GM12878 (cell line): ENCODE results near the gene A3GALT2. TPM values are rescaled to one million over a fixed set of nuclear protein-coding genes. Genes with fewer than 3 reads are reported as not detected.

Experiments
- ATAC-seq: fragments of 200-7000 bp; cut with Tn5 transposase; 3 replicates; pipeline ENCODE4 v1.9.1; 2020; ENCODE audit warnings: mild to moderate bottlenecking, moderate library complexity
- BruUV-seq: library from RNA; stranded (reverse); fragments of 400-500 nt; replicated peaks from 2 replicates; lab custom pipeline; 2021; lab: Mats Ljungman, UMichigan
- CTCF ChIA-PET: fragments of 300-600 bp; sonication (Branson Sonifier 250); formaldehyde crosslinking; extraction: SDS; loops from one replicate; lab custom pipeline; 2021; ENCODE audit warnings: inconsistent platforms; lab: Yijun Ruan, JAX
- POLR2A ChIA-PET: fragments of 350-600 bp; formaldehyde crosslinking; extraction: SDS; loops from one replicate; lab custom pipeline; 2021; ENCODE audit warnings: inconsistent platforms; lab: Charles Lee
- RAD21 ChIA-PET: fragments of 300-600 bp; sonication (Branson Sonifier 250); formaldehyde crosslinking; loops from one replicate; lab custom pipeline; 2023; ENCODE audit warnings: antibody characterized with exemption; ENCODE audit not compliant: unreplicated experiment; lab: Charles Lee
- SMC1A ChIA-PET: fragments of 300-600 bp; sonication (Branson Sonifier 250); formaldehyde crosslinking; loops from one replicate; lab custom pipeline; 2023; ENCODE audit not compliant: unreplicated experiment, uncharacterized antibody; lab: Charles Lee
- DNase-seq: peaks from one replicate; pipeline ENCODE4 v3.0.0-alpha.2; 2011; ENCODE audit warnings: low read depth, low spot score
- FAIRE-seq: peaks from 3 replicates; lab custom pipeline; 2011; peaks lifted over from hg19 to GRCh38; lab: Jason Lieb, UNC
- H2AFZ ChIP-seq: 2 replicates; pipeline ENCODE4 v1.6.0; 2011; ENCODE audit warnings: low read depth, low read length, control low read depth; ENCODE audit not compliant: control insufficient read depth
- H3K27ac ChIP-seq: 2 replicates; pipeline ENCODE4 v1.5.1; 2011; ENCODE audit warnings: control low read depth; ENCODE audit not compliant: control insufficient read depth, insufficient read depth
- H3K27me3 ChIP-seq, 2 experiments: replicated peaks in 1 of 2; 2 replicates each; pipeline versions ENCODE4 v1.6.0 to v1.6.1; 2011; ENCODE audit warnings: low read length in 1 of 2; ENCODE audit not compliant: control insufficient read depth in 2 of 2, insufficient read depth in 2 of 2
- H3K36me3 ChIP-seq, 2 experiments: 2 replicates each; pipeline ENCODE4 v1.5.1; 2011; ENCODE audit warnings: low read length in 1 of 2; ENCODE audit not compliant: control insufficient read depth in 2 of 2, insufficient read depth in 2 of 2
- H3K4me1 ChIP-seq: 2 replicates; pipeline ENCODE4 v1.6.1; 2011; ENCODE audit warnings: mild to moderate bottlenecking, low read length, moderate library complexity, mixed read lengths; ENCODE audit not compliant: control insufficient read depth, insufficient read depth
- H3K4me2 ChIP-seq: 2 replicates; pipeline ENCODE4 v1.6.0; 2011; ENCODE audit warnings: control low read depth; ENCODE audit not compliant: control insufficient read depth, insufficient read depth
- H3K4me3 ChIP-seq: fragments of 200-600 bp; sonication (generic); 2 replicates; pipeline ENCODE4 v1.5.1; 2016
- H3K79me2 ChIP-seq: 2 replicates; pipeline ENCODE4 v1.6.0; 2011; ENCODE audit warnings: low read length; ENCODE audit not compliant: control insufficient read depth, insufficient read depth
- H3K9ac ChIP-seq: 2 replicates; pipeline ENCODE4 v1.8.0; 2011; ENCODE audit warnings: low read length, control low read depth, mixed read lengths; ENCODE audit not compliant: control insufficient read depth, insufficient read depth
- H3K9me3 ChIP-seq: replicated peaks from 3 replicates; pipeline ENCODE4 v1.5.1; 2011; ENCODE audit warnings: mild to moderate bottlenecking, low read length; ENCODE audit not compliant: control insufficient read depth, insufficient read depth
- H4K20me1 ChIP-seq: 2 replicates; pipeline ENCODE4 v1.6.0; 2011; ENCODE audit not compliant: control insufficient read depth, insufficient read depth
- ASH2L ChIP-seq: fragments of 300-600, 200-600 bp; sonication (generic); IDR thresholded peaks from 2 replicates; pipeline ENCODE4 v1.6.1; 2017; ENCODE audit warnings: low read depth, mild to moderate bottlenecking, borderline replicate concordance
- BMI1 ChIP-seq: fragments of 450-650 bp; IDR thresholded peaks from 2 replicates; pipeline ENCODE4 v1.6.1; 2016; ENCODE audit warnings: mild to moderate bottlenecking, moderate library complexity, borderline replicate concordance
- E2F8 ChIP-seq: fragments of 450-650 bp; IDR thresholded peaks from 2 replicates; pipeline ENCODE4 v1.6.1; 2018; ENCODE audit warnings: mild to moderate bottlenecking, low read depth, moderate library complexity; ENCODE audit not compliant: partially characterized antibody
- EED ChIP-seq: sonication (generic); IDR thresholded peaks from 2 replicates; pipeline ENCODE4 v1.6.1; 2016; ENCODE audit warnings: antibody characterized with exemption, low read depth
- EGR1 ChIP-seq, 2 experiments: IDR thresholded peaks; 1 replicate in 1 of 2; 2 replicates in 1 of 2; pipeline ENCODE4 v1.6.1; 2011 to 2012; ENCODE audit warnings: low read depth in 2 of 2, low read length in 2 of 2, borderline replicate concordance in 1 of 2, mild to moderate bottlenecking in 1 of 2, moderate library complexity in 1 of 2
- IKZF2 ChIP-seq, 2 experiments: fragments of 450-650 bp; IDR thresholded peaks; 2 replicates each; pipeline ENCODE4 v1.6.1; 2017; ENCODE audit warnings: mild to moderate bottlenecking in 2 of 2, moderate library complexity in 2 of 2
- MAX ChIP-seq: IDR thresholded peaks from 2 replicates; pipeline ENCODE4 v1.6.1; 2012; ENCODE audit warnings: low read depth, low read length, improper control_type of control experiment
- PAX5 ChIP-seq: IDR thresholded peaks from 2 replicates; pipeline ENCODE4 v1.6.1; 2011; ENCODE audit warnings: low read depth, low read length, borderline replicate concordance
- PML ChIP-seq: IDR thresholded peaks from 2 replicates; pipeline ENCODE4 v1.6.1; 2012; ENCODE audit warnings: low read length, inconsistent platforms
- PRDM15 ChIP-seq: fragments of 450-650 bp; formaldehyde crosslinking; IDR thresholded peaks from 2 replicates; pipeline ENCODE4 v1.4.0; 2020; ENCODE audit warnings: mild to moderate bottlenecking, moderate library complexity
- RUNX3 ChIP-seq: IDR thresholded peaks from 2 replicates; pipeline ENCODE4 v1.6.1; 2012; ENCODE audit warnings: low read length, inconsistent platforms
- SRF ChIP-seq, 2 experiments: IDR thresholded peaks; 2 replicates each; pipeline ENCODE4 v1.6.1; 2011; ENCODE audit warnings: low read depth in 2 of 2, low read length in 2 of 2, mild to moderate bottlenecking in 1 of 2, moderate library complexity in 1 of 2
- ZNF274 ChIP-seq: IDR thresholded peaks from one replicate; pipeline ENCODE4 v1.8.0; 2011; ENCODE audit not compliant: insufficient read length, insufficient read depth
- ZNF687 ChIP-seq: fragments of 450-650 bp; IDR thresholded peaks from 2 replicates; pipeline ENCODE4 v1.6.1; 2017; ENCODE audit warnings: mild to moderate bottlenecking, moderate library complexity
- ZZZ3 ChIP-seq: IDR thresholded peaks from 2 replicates; pipeline ENCODE4 v1.6.1; 2011; ENCODE audit warnings: low read depth; ENCODE audit not compliant: control insufficient read depth, insufficient read length
- whole genome bisulfite sequencing: methylation state at CpG from one replicate; pipeline ENCODE4 v1.1.6; 2016; ENCODE audit warnings: low lambda C conversion rate; ENCODE audit not compliant: insufficient replicate concordance, insufficient coverage; ENCODE audit errors: missing lambda C conversion rate; 5-methylcytosine and 5-hydroxymethylcytosine counted together
- in situ Hi-C: fragments of 300-500 bp; cut with MboI; formaldehyde crosslinking; loops from 9 replicates; pipeline ENCODE4 v1.14.3; 2018; ENCODE audit warnings: mixed read lengths
- intact Hi-C: fragments of 100-400 bp; cut with micrococcal nuclease; formaldehyde crosslinking; loops from one replicate; pipeline ENCODE4 v1.14.2; 2022; ENCODE audit not compliant: unreplicated experiment
- polyA plus RNA-seq, 11 experiments: library from polyadenylated mRNA; depleted of rRNA in 4 of 11; unstranded in 6 of 11; stranded (reverse) in 5 of 11; fragments of >200 nt; fragmentation: Nextera tagmentation in 4 of 11; fragmentation: Illumina TruSeq in 1 of 11; extraction: Ambion mirVana in 4 of 11; extraction: Trizol in 1 of 11; gene quantifications; 1 replicate in 1 of 11; 2 replicates in 10 of 11; pipeline versions ENCODE4 v1.2.1 to v1.2.3, GENCODE V29; 2011 to 2016; ENCODE audit warnings: inconsistent platforms in 2 of 11, missing spikeins in 2 of 11, low read depth in 1 of 11
- total RNA-seq, 4 experiments: library from RNA; depleted of rRNA in 3 of 4; stranded (reverse); fragments of >200 nt in 3 of 4; fragmentation: Illumina TruSeq in 1 of 4; extraction: Trizol in 1 of 4; gene quantifications; 2 replicates each; pipeline versions ENCODE4 v1.2.1 to v1.2.3, GENCODE V29; 2013 to 2021

Gene A3GALT2
- total and polyA plus RNA-seq, 10 of the 15 experiments (the other 5 are each of a cell fraction or from before 2014, with no cell fraction given) = not detected

GRCh38 chr1:33332881-33333280, 12.0 kb upstream of the A3GALT2 start:
- peaks cover 11% of the 10 kb centered on the region for H3K79me2 ChIP-seq
- H3K9ac ChIP-seq = no peak overlapping the region
- no peaks in the 10 kb centered on the region for H3K27me3 ChIP-seq
- H3K36me3 ChIP-seq = peaks cover 15 to 21% of the 10 kb centered on the region in 2 experiments
- no TSS peak for BruUV-seq
- FAIRE-seq = no peak
- intact Hi-C loops = no loop called here
- in situ Hi-C loops = no loop called here
- SMC1A ChIA-PET = no interaction called here
- no peak overlapping the region for H3K4me3 ChIP-seq
- no peak for TF ChIP-seq ZNF687
- no peak for TF ChIP-seq EED
- no peak for TF ChIP-seq RUNX3
- no peak for TF ChIP-seq MAX
- no peak for TF ChIP-seq ASH2L
- TF ChIP-seq IKZF2 (IDR thresholded peaks at IDR 0.05) = no peak
- TF ChIP-seq ZZZ3 = no peak
- no peak for TF ChIP-seq BMI1
- no peak for TF ChIP-seq EGR1 (IDR thresholded peaks at IDR 0.05; ENCODE audit: borderline replicate concordance in 1 of 2, low read depth in 2 of 2, low read length in 2 of 2)
- no peak for TF ChIP-seq E2F8
- no peak for TF ChIP-seq SRF (IDR thresholded peaks at IDR 0.05; ENCODE audit: low read depth in 2 of 2, low read length in 2 of 2)
- no peak for TF ChIP-seq ZNF274
- no peak for TF ChIP-seq PRDM15 (CRISPR knock-in tag)
- no peak for TF ChIP-seq PML
- no peak for TF ChIP-seq PAX5
- no peaks in the 10 kb centered on the region for H3K9me3 ChIP-seq
- RAD21 ChIA-PET = no interaction called here
- H2AFZ ChIP-seq = no peak overlapping the region
- POLR2A ChIA-PET = no interaction called here
- DNase-seq = no peak
- no peaks in the 10 kb centered on the region for H4K20me1 ChIP-seq
- WGBS = 96% methylated on average over 5 of the region's 5 CpGs
- CTCF ChIA-PET = interaction anchor here (0.6 kb wide), 1 partner anchor 136 kb away, joined by 3 read pairs; no protein-coding TSS in a partner anchor
- ATAC-seq = no peak
- H3K27ac ChIP-seq = no peak overlapping the region
- no peak overlapping the region for H3K4me2 ChIP-seq
- H3K4me1 ChIP-seq = no peaks in the 10 kb centered on the region
